T-helper 1 cell treated with Interleukin-12 subunit alpha and Interleukin-12 subunit beta and Interleukin-4 antibody, amounts not matched to agents 30 ng/mL and 1 ng/mL, for 36 hours (primary cell): ENCODE measurements around the gene JAML. TPM values are rescaled to one million over a fixed set of nuclear protein-coding genes. Genes with fewer than 3 reads are reported as not detected.

Experiments used
- intact Hi-C: fragments of 100-400 bp; cut with micrococcal nuclease; formaldehyde crosslinking; loops from one replicate; pipeline ENCODE4 v1.15.1; 2024
- total RNA-seq: library from RNA; stranded (reverse); gene quantifications from 2 replicates; pipeline ENCODE4 v1.2.3, GENCODE V29; 2022

Gene JAML
- total RNA-seq, 1 donor from 2014 or later, result 55.6 TPM

DNA sequence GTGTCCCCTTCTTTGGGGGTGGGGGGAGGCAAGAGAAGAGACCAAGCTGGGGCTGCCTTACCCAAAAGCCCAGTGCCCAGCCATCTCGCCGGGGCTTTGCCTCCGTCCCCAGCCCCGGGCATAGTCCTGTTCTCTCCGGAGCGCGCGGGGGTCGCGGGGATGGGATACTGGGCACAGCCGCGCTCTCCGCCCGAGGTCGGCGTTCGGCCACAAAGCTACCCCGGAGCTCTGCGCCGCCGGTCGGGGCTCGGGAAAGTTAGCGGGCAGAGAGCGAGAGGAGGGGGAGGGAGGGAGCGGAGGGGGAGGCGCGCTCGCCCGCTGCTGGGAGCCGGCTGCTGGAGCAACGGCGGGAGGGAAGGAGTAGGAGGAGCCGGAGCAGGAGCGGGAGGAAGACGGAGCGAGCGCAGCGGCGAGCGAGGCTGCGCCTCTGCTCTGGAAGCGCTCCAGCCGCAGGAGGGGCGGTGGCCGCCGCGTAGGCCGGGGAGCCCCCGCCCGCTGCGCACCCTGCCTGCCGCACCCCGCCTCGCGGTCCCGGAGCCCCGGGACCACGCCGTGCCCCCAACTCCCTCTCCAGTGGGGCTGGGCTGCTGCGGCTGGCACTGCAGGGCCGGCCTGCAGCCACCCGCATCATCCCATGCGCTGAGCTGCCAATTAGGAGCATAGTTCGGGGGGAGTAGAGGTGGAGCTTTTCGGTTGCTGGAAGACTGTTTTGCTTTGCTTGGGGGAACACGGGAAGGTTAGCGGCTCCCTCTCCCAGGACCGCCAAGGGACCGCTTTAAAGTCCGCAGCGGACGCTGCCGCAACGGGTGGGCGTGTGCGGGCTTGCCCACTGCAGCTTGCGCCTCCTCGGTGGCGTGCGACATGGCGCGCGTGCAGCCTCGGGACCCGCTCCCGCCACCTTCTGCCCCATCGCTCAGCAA lies 72.0 kb downstream of the JAML start, which contains the start of gene SCN4B:
TSS of gene SCN4B (minus strand) at position 272 of the 920 bp plus-strand sequence. CDS start at position 122, 150 bp downstream.
- intact Hi-C loops, result no loop called here

GRCh38 chr11:118152020-118152551 lies 72.7 kb downstream of the JAML start:
- intact Hi-C loops, result no loop called here

DNA sequence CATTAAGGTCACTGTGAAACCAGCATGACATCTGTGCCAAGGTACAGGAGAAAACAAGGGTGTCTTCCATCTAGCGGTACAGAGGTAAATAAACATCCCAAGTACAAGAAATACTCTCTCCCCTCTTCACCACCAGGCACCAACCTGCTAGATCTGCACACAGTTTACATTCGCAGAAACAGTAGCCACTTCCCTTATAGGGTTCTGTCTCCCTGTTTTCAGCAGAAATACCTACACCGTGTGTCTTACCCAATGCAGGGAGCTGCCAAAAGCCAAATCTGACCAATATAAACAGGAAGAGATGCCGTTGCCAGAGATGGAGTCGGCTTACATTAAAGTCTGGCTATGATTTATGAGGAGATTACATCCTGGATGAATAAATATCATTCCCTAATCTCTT lies 73.4 kb downstream of the JAML start:
- intact Hi-C loops, result no loop called here

- intact Hi-C loops, result loop anchor here (5.0 kb wide), 2 partner anchors 147 to 193 kb away; partner anchors contain the start of genes CD3D and CD3G
These were observed 75.3 kb downstream of the JAML start for GRCh38 chr11:118149493-118149892.

DNA sequence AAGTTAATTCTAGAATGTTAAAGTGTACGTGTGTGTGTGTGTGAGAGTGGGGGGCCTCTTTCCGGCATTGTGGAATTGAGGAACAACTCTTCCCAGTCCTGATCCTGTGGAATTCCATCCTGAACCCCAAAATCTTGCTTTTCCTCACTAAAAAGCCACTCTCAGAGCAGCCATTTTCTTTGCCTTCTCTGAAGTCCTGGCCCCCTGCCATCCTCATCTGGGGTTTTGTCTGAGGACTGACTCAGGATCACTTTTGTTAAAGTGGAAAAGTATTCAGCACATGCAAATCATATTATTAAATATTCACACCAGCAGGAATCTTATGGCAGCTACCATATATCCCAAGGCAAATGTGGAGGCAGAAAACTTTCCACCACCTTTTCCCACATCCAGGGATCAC lies 76.0 kb downstream of the JAML start:
- intact Hi-C loops, result loop anchor here (5.0 kb wide), 2 partner anchors 147 to 193 kb away; partner anchors contain the start of genes CD3D and CD3G

DNA sequence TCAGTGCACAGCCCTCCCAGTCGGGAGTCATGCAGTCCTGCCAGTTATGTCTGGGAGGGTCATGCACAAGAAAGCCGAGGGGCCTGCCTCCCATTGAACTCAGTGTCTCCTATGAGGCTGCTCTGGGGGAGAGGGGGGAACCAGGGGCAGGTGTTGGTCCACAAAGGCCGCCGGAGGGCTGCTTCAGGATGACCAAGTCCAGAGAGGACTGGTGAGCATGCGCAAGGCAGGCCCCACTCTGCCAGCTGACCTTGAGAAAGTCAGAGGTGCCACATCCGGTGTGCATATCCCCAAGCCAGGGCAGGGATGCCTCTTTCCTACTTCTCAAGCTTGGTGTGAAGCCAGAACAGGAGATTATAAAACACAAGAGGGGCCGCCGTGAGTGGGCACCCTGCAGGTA lies 76.6 kb downstream of the JAML start:
- intact Hi-C loops, result loop anchor here (5.0 kb wide), 2 partner anchors 146 to 194 kb away; partner anchors contain the start of genes CD3D and CD3G

- intact Hi-C loops, result loop anchor here (5.0 kb wide), 2 partner anchors 145 to 195 kb away; partner anchors contain the start of genes CD3D and CD3G
These were observed 77.3 kb downstream of the JAML start for GRCh38 chr11:118147502-118147901.

- intact Hi-C loops, result loop anchor here (5.0 kb wide), 2 partner anchors 144 to 196 kb away; partner anchors contain the start of genes CD3D and CD3G
These were observed 78.3 kb downstream of the JAML start for GRCh38 chr11:118146554-118146953.

DNA sequence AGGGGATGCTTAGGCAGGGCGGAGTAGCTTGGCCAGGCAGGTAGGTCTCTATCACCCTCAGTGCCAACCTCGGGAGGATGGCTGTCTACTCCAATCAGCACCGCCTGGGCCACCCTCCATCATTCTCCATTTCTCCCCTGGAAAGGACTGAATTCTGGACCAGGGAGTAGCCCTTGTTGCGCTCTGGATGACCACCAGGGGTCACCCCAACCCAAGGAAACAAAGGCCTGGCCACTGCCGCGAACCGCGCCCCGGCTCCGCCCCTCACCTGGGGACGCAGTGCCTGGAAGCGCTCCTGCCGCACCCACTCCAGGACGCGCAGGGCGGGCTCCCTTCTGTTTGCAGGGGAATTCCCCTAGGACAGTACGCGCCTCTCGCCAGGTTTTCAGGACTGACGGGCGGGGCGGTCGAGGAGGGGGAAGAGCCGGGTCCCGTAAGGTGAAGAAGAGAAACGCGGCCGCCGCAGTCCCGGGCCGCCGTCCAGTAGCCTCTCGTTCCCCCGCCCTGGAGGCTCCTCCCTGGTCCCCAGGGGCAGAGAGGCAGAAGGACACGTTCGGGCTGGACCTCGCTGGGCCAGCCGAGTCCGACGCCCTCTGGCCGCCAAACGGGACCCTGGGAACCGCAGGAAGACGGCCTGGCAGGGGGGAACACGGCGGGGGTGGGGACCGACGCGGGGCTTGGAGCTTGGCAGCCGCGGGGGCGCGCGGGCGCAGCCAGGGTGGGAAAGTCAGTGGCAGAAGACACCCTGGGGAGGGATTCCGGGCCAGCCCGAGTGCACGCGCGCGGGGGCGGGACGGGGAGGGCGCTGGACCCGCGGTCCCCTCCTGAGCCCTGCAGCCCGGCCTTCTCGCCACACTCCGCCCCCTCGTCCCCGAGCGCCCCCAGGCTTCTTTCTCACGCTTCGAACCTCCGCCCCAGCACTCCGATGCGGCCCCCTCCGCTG lies 79.3 kb downstream of the JAML start:
- intact Hi-C loops, result loop anchor here (1.0 to 5.0 kb wide), 12 partner anchors 26 to 514 kb away; partner anchors contain the start of genes ARCN1, CD3D, CD3G and UBE4A

GRCh38 chr11:118144301-118145268 lies 80.2 kb downstream of the JAML start:
- intact Hi-C loops, result loop anchor here (1.0 to 5.0 kb wide), 12 partner anchors 27 to 515 kb away; partner anchors contain the start of genes ARCN1, CD3D, CD3G and UBE4A

Other genes starting within 250 kb of the JAML start
- 280 and 285 TPM in 2 replicates for gene IL10RA, start 238.6 kb downstream of the JAML start, total RNA-seq
- 0.07 TPM in 1 of 2 replicates, not detected in the other for gene TMPRSS4, start 147.9 kb downstream of the JAML start, total RNA-seq
- 0.25 and 0.49 TPM in 2 replicates for gene SMIM35, start 138.0 kb downstream of the JAML start, total RNA-seq
- gene SCN4B, start 72.2 kb downstream of the JAML start, total RNA-seq, result 0.17 and 0.29 TPM in 2 replicates
- not detected in 2 replicates for gene SCN2B, start 48.4 kb downstream of the JAML start, total RNA-seq
- 19.7 and 23.9 TPM in 2 replicates for gene MPZL3, start 27.4 kb upstream of the JAML start, total RNA-seq
- 3.9 and 4.8 TPM in 2 replicates for gene MPZL2, start 39.3 kb upstream of the JAML start, total RNA-seq
- gene CD3E, start 79.7 kb upstream of the JAML start, total RNA-seq, result 684 and 696 TPM in 2 replicates
- 648 and 691 TPM in 2 replicates for gene CD3D, start 117.7 kb upstream of the JAML start, total RNA-seq
- gene CD3G, start 119.3 kb upstream of the JAML start, total RNA-seq, result 223 and 229 TPM in 2 replicates
- gene UBE4A, start 134.6 kb upstream of the JAML start, total RNA-seq, result 46.7 and 48.4 TPM in 2 replicates
- 267 and 272 TPM in 2 replicates for gene ATP5MG, start 176.6 kb upstream of the JAML start, total RNA-seq
- 148 and 158 TPM in 2 replicates for gene KMT2A, start 211.5 kb upstream of the JAML start, total RNA-seq